HCT116 (cell line): ENCODE measurements around the gene SFTPA2.

Source experiments
- CTCF ChIP-seq, 3 experiments: fragments of 200-600 bp in 1 of 3; sonication (generic) in 1 of 3; IDR thresholded peaks in 2 of 3; conservative IDR thresholded peaks in 1 of 3; 2 replicates each; pipeline ENCODE4 v1.5.1; 2012 to 2017; ENCODE audit warnings: low read depth in 2 of 3, low read length in 2 of 3, antibody characterized with exemption in 1 of 3, borderline replicate concordance in 1 of 3, control low read depth in 1 of 3, mild to moderate bottlenecking in 1 of 3, mixed read lengths in 1 of 3, mixed run types in 1 of 3, moderate library complexity in 1 of 3; ENCODE audit not compliant: insufficient read depth in 1 of 3
- EZH2 ChIP-seq: fragments of 200-600 bp; sonication (generic); IDR thresholded peaks from 2 replicates; pipeline ENCODE4 v1.6.1; 2017; ENCODE audit warnings: antibody characterized with exemption, mixed run types
- EZH2phosphoT487 ChIP-seq: fragments of 200-600 bp; IDR thresholded peaks from 2 replicates; pipeline ENCODE4 v1.6.1; 2018; ENCODE audit warnings: antibody characterized with exemption, borderline replicate concordance
- JUND ChIP-seq: IDR thresholded peaks from 2 replicates; pipeline ENCODE4 v1.6.1; 2012
- POLR2AphosphoS5 ChIP-seq: IDR thresholded peaks from 2 replicates; pipeline ENCODE4 v1.6.1; 2011; ENCODE audit warnings: mild to moderate bottlenecking, low read depth, low read length, moderate library complexity
- TCF7L2 ChIP-seq: IDR thresholded peaks from 2 replicates; pipeline ENCODE4 v1.7.0; 2011; ENCODE audit warnings: borderline replicate concordance, inconsistent platforms; ENCODE audit not compliant: insufficient read depth, insufficient read length; ENCODE audit errors: extremely low read depth
- TF ChIP-seq, protein P1 (sequence below): IDR thresholded peaks from 2 replicates; pipeline ENCODE4 v1.6.1; 2011; ENCODE audit warnings: mild to moderate bottlenecking, low read length, moderate library complexity; ENCODE audit not compliant: insufficient replicate concordance; ENCODE audit errors: extremely low read depth

GRCh38 chr10:79507440-79508167, 52.6 kb downstream of the SFTPA2 start:
- no peak for TF ChIP-seq EZH2
- no peak for TF ChIP-seq CTCF (IDR thresholded peaks at IDR 0.05 in 2 of 3, conservative IDR thresholded peaks at IDR 0.05 in 1 of 3; ENCODE audit: borderline replicate concordance in 1 of 3, insufficient read depth in 1 of 3, low read depth in 2 of 3, low read length in 2 of 3)
- TF ChIP-seq POLR2AphosphoS5: no peak
- no peak for TF ChIP-seq EZH2phosphoT487
- TF ChIP-seq, protein P1, sequence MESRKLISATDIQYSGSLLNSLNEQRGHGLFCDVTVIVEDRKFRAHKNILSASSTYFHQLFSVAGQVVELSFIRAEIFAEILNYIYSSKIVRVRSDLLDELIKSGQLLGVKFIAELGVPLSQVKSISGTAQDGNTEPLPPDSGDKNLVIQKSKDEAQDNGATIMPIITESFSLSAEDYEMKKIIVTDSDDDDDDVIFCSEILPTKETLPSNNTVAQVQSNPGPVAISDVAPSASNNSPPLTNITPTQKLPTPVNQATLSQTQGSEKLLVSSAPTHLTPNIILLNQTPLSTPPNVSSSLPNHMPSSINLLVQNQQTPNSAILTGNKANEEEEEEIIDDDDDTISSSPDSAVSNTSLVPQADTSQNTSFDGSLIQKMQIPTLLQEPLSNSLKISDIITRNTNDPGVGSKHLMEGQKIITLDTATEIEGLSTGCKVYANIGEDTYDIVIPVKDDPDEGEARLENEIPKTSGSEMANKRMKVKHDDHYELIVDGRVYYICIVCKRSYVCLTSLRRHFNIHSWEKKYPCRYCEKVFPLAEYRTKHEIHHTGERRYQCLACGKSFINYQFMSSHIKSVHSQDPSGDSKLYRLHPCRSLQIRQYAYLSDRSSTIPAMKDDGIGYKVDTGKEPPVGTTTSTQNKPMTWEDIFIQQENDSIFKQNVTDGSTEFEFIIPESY: no peak
- no peak for TF ChIP-seq TCF7L2
- no peak for TF ChIP-seq JUND
